Measurements from ENCODE around the gene EXOC3.

EXOC3 gene

GRCh38 chr5:457195-457961 is 14.4 kb downstream of the EXOC3 start:
- no peak for DNase-seq (ENCODE audit: low spot score)

- DNase-seq (ENCODE audit: low spot score): peak; percentile 54
These were observed 15.8 kb downstream of the EXOC3 start for GRCh38 chr5:458547-459353.

- no peak for DNase-seq (ENCODE audit: low spot score)
These were observed 16.7 kb downstream of the EXOC3 start for GRCh38 chr5:459562-460272.

GRCh38 chr5:460273-460625 is 17.3 kb downstream of the EXOC3 start:
- no peak for DNase-seq (ENCODE audit: low spot score)

- no peak for DNase-seq (ENCODE audit: low spot score)
These were observed 19.1 kb downstream of the EXOC3 start for GRCh38 chr5:462051-462481.

- DNase-seq (ENCODE audit: low spot score): no peak
These were observed 20.3 kb downstream of the EXOC3 start for GRCh38 chr5:463301-463700.

GRCh38 chr5:463952-464351 is 21.0 kb downstream of the EXOC3 start:
- DNase-seq (ENCODE audit: low spot score): peak; percentile 69

- DNase-seq (ENCODE audit: low spot score): no peak
These were observed 21.5 kb downstream of the EXOC3 start for GRCh38 chr5:464446-464842.

GRCh38 chr5:464843-465590 is 22.0 kb downstream of the EXOC3 start:
- DNase-seq (ENCODE audit: low spot score): no peak

- no peak for DNase-seq (ENCODE audit: low spot score)
These were observed 22.8 kb downstream of the EXOC3 start for GRCh38 chr5:465591-466403.

GRCh38 chr5:466661-467310 is 23.8 kb downstream of the EXOC3 start:
- DNase-seq (ENCODE audit: low spot score): no peak

GRCh38 chr5:468401-468800 is 25.4 kb downstream of the EXOC3 start:
- no peak for DNase-seq (ENCODE audit: low spot score)

- no peak for DNase-seq (ENCODE audit: low spot score)
These were observed 26.9 kb downstream of the EXOC3 start for GRCh38 chr5:469752-470483.

- no peak for DNase-seq (ENCODE audit: low spot score)
These were observed 28.2 kb downstream of the EXOC3 start for GRCh38 chr5:470961-471749.

GRCh38 chr5:471750-472058 is 28.7 kb downstream of the EXOC3 start:
- DNase-seq (ENCODE audit: low spot score): no peak

- DNase-seq (ENCODE audit: low spot score): no peak
These were observed 29.2 kb downstream of the EXOC3 start for GRCh38 chr5:472076-472655.

GRCh38 chr5:472656-473550 is 29.9 kb downstream of the EXOC3 start:
- peak; percentile 84 for DNase-seq (ENCODE audit: low spot score)

Measured in CD4-positive, alpha-beta T cell treated with Interleukin-2 at 100 ng/mL for 4 hours (primary cell).